ENCODE results near the gene GALNTL6.

GRCh38 chr4:173012608-173013007 lies 1199.4 kb downstream of the GALNTL6 start:
- no peak for TF ChIP-seq EZH2 (IDR thresholded peaks at IDR 0.05; ENCODE audit: insufficient read depth, poor library complexity, severe bottlenecking)
- TF ChIP-seq EZH2phosphoT487 (IDR thresholded peaks at IDR 0.05; ENCODE audit: insufficient read depth, low read depth), result no peak
